ENCODE data around the gene STAG1. TPM values are rescaled to one million over a fixed set of nuclear protein-coding genes. Genes with fewer than 3 reads are reported as not detected.

STAG1 gene
- total RNA-seq, 1 donor from 2014 or later = 53.9 TPM

DNA sequence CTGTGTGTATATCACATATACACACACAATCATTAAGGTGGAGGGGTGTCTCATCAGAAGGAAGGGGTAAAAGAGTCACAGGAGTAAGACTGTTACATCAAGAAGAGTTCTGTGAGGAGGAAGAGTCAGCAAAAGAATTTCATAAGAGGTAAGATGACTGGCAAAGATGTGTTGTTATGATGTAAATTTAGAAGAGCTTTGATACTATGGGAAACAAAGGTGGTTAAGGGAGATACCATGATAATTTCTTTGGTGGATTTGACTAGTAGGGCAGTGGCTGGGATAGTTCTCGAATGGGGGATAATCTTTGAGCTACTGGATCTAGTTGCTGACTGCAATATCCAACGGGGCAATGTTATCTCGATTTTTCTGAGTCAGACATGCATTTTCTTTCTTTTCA lies 61.6 kb downstream of the STAG1 start:
- DNase-seq (ENCODE audit: extremely low spot score, unreplicated experiment) = no peak
- TF ChIP-seq, protein P1, sequence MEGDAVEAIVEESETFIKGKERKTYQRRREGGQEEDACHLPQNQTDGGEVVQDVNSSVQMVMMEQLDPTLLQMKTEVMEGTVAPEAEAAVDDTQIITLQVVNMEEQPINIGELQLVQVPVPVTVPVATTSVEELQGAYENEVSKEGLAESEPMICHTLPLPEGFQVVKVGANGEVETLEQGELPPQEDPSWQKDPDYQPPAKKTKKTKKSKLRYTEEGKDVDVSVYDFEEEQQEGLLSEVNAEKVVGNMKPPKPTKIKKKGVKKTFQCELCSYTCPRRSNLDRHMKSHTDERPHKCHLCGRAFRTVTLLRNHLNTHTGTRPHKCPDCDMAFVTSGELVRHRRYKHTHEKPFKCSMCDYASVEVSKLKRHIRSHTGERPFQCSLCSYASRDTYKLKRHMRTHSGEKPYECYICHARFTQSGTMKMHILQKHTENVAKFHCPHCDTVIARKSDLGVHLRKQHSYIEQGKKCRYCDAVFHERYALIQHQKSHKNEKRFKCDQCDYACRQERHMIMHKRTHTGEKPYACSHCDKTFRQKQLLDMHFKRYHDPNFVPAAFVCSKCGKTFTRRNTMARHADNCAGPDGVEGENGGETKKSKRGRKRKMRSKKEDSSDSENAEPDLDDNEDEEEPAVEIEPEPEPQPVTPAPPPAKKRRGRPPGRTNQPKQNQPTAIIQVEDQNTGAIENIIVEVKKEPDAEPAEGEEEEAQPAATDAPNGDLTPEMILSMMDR (IDR thresholded peaks at IDR 0.05) = no peak
- Mint-ChIP-seq H3K36me3 (ENCODE audit: unreplicated experiment) (peaks cover 3% of the 10 kb centered on the region), H3K4me1 (ENCODE audit: unreplicated experiment) (peaks cover 20% of the 10 kb centered on the region), H3K27ac (ENCODE audit: unreplicated experiment) (no peak overlapping the region), H3K9me3 (ENCODE audit: unreplicated experiment) (no peaks in the 10 kb centered on the region), H3K27me3 (ENCODE audit: unreplicated experiment) (no peaks in the 10 kb centered on the region), H3K4me3 (ENCODE audit: unreplicated experiment) (no peak overlapping the region)

DNA sequence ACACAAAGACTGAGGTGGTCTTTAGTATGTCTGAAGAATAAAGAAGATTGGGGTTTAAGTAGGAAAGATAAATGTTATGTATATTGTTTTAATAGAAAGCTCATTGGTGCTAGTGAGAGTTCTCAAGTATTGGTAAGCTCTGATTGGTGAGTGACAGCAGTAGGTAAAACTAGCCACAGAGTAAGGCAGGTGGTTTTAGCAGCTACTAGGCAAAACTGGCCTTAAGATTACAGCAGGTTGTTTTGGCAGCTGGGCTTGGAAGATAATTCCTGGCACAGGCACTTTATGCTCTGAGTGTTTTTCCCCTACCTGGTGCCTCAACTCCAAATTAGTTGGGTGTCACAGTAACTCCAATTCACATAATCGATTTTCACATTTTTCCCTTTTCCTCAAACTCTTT lies 66.3 kb downstream of the STAG1 start:
- Mint-ChIP-seq H3K36me3 (ENCODE audit: unreplicated experiment) (no peaks in the 10 kb centered on the region), H3K27ac (ENCODE audit: unreplicated experiment) (no peak overlapping the region), H3K9me3 (ENCODE audit: unreplicated experiment) (no peaks in the 10 kb centered on the region), H3K4me3 (ENCODE audit: unreplicated experiment) (no peak overlapping the region), H3K4me1 (ENCODE audit: unreplicated experiment) (peaks cover 16% of the 10 kb centered on the region), H3K27me3 (ENCODE audit: unreplicated experiment) (no peaks in the 10 kb centered on the region)
- TF ChIP-seq, protein P1 (IDR thresholded peaks at IDR 0.05) = no peak
- no peak for DNase-seq (ENCODE audit: extremely low spot score, unreplicated experiment)

DNA sequence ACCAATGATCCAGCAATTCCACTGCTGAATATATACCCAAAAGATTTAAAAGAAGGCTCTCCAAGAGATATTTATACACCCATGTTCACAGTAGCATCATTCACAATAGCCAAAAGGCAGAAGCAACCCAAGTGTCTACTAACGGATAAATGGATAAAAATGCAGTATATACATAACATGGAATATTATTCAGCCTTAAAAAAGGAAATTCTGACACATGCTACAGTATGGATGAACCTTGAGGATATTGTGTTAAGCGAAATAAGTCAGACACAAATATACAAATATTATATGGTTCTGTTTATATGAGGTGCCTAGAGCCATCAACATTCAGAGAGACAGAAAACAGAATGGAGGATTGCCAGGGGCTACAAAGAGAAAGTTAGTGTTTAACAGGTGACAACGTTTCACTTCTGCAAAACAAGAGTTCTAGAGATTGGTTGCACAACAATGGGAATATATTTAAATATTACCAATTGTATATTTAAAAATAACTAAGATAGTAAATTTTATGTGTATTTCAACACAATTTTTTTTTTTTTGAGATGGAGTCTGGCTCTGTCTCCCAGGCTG lies 69.4 kb downstream of the STAG1 start:
- Mint-ChIP-seq H3K4me3 (ENCODE audit: unreplicated experiment) (no peak overlapping the region), H3K4me1 (ENCODE audit: unreplicated experiment) (peaks cover 12% of the 10 kb centered on the region), H3K27ac (ENCODE audit: unreplicated experiment) (no peak overlapping the region), H3K27me3 (ENCODE audit: unreplicated experiment) (no peaks in the 10 kb centered on the region), H3K9me3 (ENCODE audit: unreplicated experiment) (no peaks in the 10 kb centered on the region), H3K36me3 (ENCODE audit: unreplicated experiment) (no peaks in the 10 kb centered on the region)
- TF ChIP-seq, protein P1 (IDR thresholded peaks at IDR 0.05) = no peak
- no peak for DNase-seq (ENCODE audit: extremely low spot score, unreplicated experiment)

GRCh38 chr3:136678981-136679380 lies 73.2 kb downstream of the STAG1 start:
- no peak for DNase-seq (ENCODE audit: extremely low spot score, unreplicated experiment)
- TF ChIP-seq, protein P1 (IDR thresholded peaks at IDR 0.05) = no peak
- no peaks in the 10 kb centered on the region for H3K36me3 Mint-ChIP-seq (ENCODE audit: unreplicated experiment)
- no peaks in the 10 kb centered on the region for H3K27me3 Mint-ChIP-seq (ENCODE audit: unreplicated experiment)
- no peak overlapping the region for H3K4me3 Mint-ChIP-seq (ENCODE audit: unreplicated experiment)
- no peaks in the 10 kb centered on the region for H3K9me3 Mint-ChIP-seq (ENCODE audit: unreplicated experiment)
- H3K27ac Mint-ChIP-seq (ENCODE audit: unreplicated experiment) = no peak overlapping the region
- H3K4me1 Mint-ChIP-seq (ENCODE audit: unreplicated experiment) = peaks cover 14% of the 10 kb centered on the region

- H3K4me1 Mint-ChIP-seq (ENCODE audit: unreplicated experiment) = peaks cover 27% of the 10 kb centered on the region
- TF ChIP-seq, protein P1 (IDR thresholded peaks at IDR 0.05) = no peak
- H3K4me3 Mint-ChIP-seq (ENCODE audit: unreplicated experiment) = no peak overlapping the region
- no peaks in the 10 kb centered on the region for H3K27me3 Mint-ChIP-seq (ENCODE audit: unreplicated experiment)
- no peak for DNase-seq (ENCODE audit: extremely low spot score, unreplicated experiment)
- no peaks in the 10 kb centered on the region for H3K9me3 Mint-ChIP-seq (ENCODE audit: unreplicated experiment)
- no peaks in the 10 kb centered on the region for H3K36me3 Mint-ChIP-seq (ENCODE audit: unreplicated experiment)
- no peak overlapping the region for H3K27ac Mint-ChIP-seq (ENCODE audit: unreplicated experiment)
Measured at GRCh38 chr3:136676009-136676408, 76.2 kb downstream of the STAG1 start.
